SK-N-SH treated with all-trans-retinoic acid at 6 μM for 48 hours (cell line): Measurements from ENCODE around the gene TKTL1.

Experiments used
- ATAC-seq: fragments of 200-7000 bp; cut with Tn5 transposase; 3 replicates; pipeline ENCODE4 v1.9.1; 2020; ENCODE audit warnings: mild to moderate bottlenecking, moderate library complexity
- ARNTL ChIP-seq: fragments of 450-650 bp; formaldehyde crosslinking; IDR thresholded peaks from 2 replicates; pipeline ENCODE4 v1.5.0; 2020; ENCODE audit warnings: low read depth, mild to moderate bottlenecking, moderate library complexity, borderline replicate concordance
- BACH2 ChIP-seq: fragments of 250-450 bp; sonication (Bioruptor Pico); IDR thresholded peaks from 2 replicates; pipeline ENCODE4 v1.9.0; 2021; ENCODE audit warnings: mild to moderate bottlenecking, borderline replicate concordance
- CSDC2 ChIP-seq: fragments of 250-450 bp; sonication (Bioruptor Pico); IDR thresholded peaks from 2 replicates; pipeline ENCODE4 v1.5.0; 2020; ENCODE audit warnings: mild to moderate bottlenecking, moderate library complexity
- ESRRG ChIP-seq: fragments of 250-450 bp; sonication (Bioruptor Pico); IDR thresholded peaks from 2 replicates; pipeline ENCODE4 v1.6.1; 2021; ENCODE audit warnings: mild to moderate bottlenecking
- ISL1 ChIP-seq: fragments of 250-450 bp; sonication (Bioruptor Pico); IDR thresholded peaks from 2 replicates; pipeline ENCODE4 v2.1.2; 2022; ENCODE audit warnings: mild to moderate bottlenecking, moderate library complexity
- OSR1 ChIP-seq: fragments of 250-450 bp; sonication (Bioruptor Pico); IDR thresholded peaks from 2 replicates; pipeline ENCODE4 v1.8.0; 2022; ENCODE audit warnings: moderate library complexity, mild to moderate bottlenecking, inconsistent platforms
- PPARA ChIP-seq: fragments of 250-450 bp; sonication (Bioruptor Pico); IDR thresholded peaks from 2 replicates; pipeline ENCODE4 v1.5.0; 2020; ENCODE audit warnings: mild to moderate bottlenecking, borderline replicate concordance
- RARB ChIP-seq: fragments of 250-450 bp; sonication (Bioruptor Pico); IDR thresholded peaks from 2 replicates; pipeline ENCODE4 v1.8.0; 2021; ENCODE audit warnings: mild to moderate bottlenecking, moderate library complexity
- SNAI2 ChIP-seq: fragments of 250-450 bp; sonication (Bioruptor Pico); IDR thresholded peaks from 2 replicates; pipeline ENCODE4 v1.5.0; 2020; ENCODE audit warnings: mild to moderate bottlenecking, moderate library complexity
- TOX ChIP-seq: fragments of 250-450 bp; sonication (Bioruptor Pico); IDR thresholded peaks from 2 replicates; pipeline ENCODE4 v1.8.0; 2021; ENCODE audit warnings: mild to moderate bottlenecking, moderate library complexity, borderline replicate concordance
- ZC3H10 ChIP-seq: fragments of 250-450 bp; sonication (Bioruptor Pico); IDR thresholded peaks from 2 replicates; pipeline ENCODE4 v1.5.1; 2021; ENCODE audit warnings: mild to moderate bottlenecking, moderate library complexity
- ZFP3 ChIP-seq: fragments of 250-450 bp; sonication (Bioruptor Pico); IDR thresholded peaks from 2 replicates; pipeline ENCODE4 v1.5.0; 2020; ENCODE audit warnings: mild to moderate bottlenecking, moderate library complexity
- ZNF565 ChIP-seq: fragments of 450-650 bp; formaldehyde crosslinking; conservative IDR thresholded peaks from 2 replicates; pipeline ENCODE4 v1.5.0; 2020; ENCODE audit warnings: low read depth, mild to moderate bottlenecking, moderate library complexity
- ZNF70 ChIP-seq: fragments of 450-650 bp; formaldehyde crosslinking; IDR thresholded peaks from 2 replicates; pipeline ENCODE4 v1.5.0; 2020; ENCODE audit warnings: mild to moderate bottlenecking, moderate library complexity
- ZNF8 ChIP-seq: fragments of 450-650 bp; formaldehyde crosslinking; IDR thresholded peaks from 2 replicates; pipeline ENCODE4 v1.5.0; 2020; ENCODE audit warnings: mild to moderate bottlenecking, moderate library complexity
- TF ChIP-seq, protein P1 (sequence below): fragments of 250-450 bp; sonication (Bioruptor Pico); IDR thresholded peaks from 2 replicates; pipeline ENCODE4 v1.5.1; 2021; ENCODE audit warnings: mild to moderate bottlenecking, moderate library complexity
- TF ChIP-seq, protein P2 (sequence below): fragments of 250-450 bp; sonication (Bioruptor Pico); IDR thresholded peaks from 2 replicates; pipeline ENCODE4 v1.5.1; 2020; ENCODE audit warnings: low read depth, mild to moderate bottlenecking, moderate library complexity
- TF ChIP-seq, protein P3 (sequence below): fragments of 250-450 bp; sonication (Bioruptor Pico); IDR thresholded peaks from 2 replicates; pipeline ENCODE4 v1.8.0; 2021; ENCODE audit warnings: low read depth, mild to moderate bottlenecking, moderate library complexity, borderline replicate concordance
- TF ChIP-seq, protein P4 (sequence below): fragments of 250-450 bp; sonication (Bioruptor Pico); IDR thresholded peaks from 2 replicates; pipeline ENCODE4 v1.8.0; 2020; ENCODE audit warnings: mild to moderate bottlenecking, moderate library complexity, borderline replicate concordance
- TF ChIP-seq, protein P5 (sequence below): fragments of 250-450 bp; sonication (Bioruptor Pico); IDR thresholded peaks from 2 replicates; pipeline ENCODE4 v1.5.0; 2020; ENCODE audit warnings: mild to moderate bottlenecking, moderate library complexity

Gene TKTL1

DNA sequence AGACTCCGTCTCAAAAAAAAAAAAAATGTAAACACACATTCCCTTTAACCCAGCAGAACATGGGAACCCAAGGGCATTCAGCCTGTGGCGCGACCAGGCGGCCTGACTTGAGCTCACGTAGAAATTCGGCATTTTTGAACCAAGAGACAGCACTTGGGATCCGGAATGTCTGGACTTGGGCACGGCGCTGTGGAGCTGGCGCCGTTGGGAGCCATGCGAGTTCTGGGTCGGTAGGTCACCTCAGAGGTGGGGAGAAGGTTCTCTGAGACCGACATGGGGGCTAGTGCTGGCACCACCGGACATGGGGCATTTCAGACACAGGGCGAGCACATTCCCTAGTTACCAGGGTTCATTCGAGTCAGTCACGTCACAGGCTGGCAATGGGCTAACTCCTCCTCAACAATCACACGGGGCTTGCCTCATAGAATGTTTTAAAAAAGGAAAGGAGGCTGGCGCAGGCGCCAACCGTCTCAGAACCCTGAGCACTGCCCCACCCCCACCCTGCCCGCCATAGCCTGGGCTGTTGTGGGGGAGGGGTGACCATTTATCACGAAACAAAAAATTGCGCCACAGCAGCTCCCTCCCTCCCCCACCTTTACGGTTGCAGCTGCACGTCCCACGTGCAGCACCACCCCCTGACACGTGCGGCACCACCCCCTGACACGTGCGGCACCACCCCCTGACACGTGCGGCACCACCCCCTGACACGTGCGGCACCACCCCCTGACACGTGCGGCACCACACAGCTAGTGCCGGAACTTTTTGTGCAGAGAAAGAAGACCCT is 612 bp upstream of the TKTL1 start, which contains the start of gene TEX28:
Gene TEX28 (minus strand): TSS at position 334 of the 784 bp plus-strand sequence. CDS start 3,007 bp downstream, outside the sequence.
- no peak for ATAC-seq
- no peak for TF ChIP-seq PPARA (CRISPR knock-in tag)
- TF ChIP-seq CSDC2 (CRISPR knock-in tag) = no peak
- TF ChIP-seq, protein P1, sequence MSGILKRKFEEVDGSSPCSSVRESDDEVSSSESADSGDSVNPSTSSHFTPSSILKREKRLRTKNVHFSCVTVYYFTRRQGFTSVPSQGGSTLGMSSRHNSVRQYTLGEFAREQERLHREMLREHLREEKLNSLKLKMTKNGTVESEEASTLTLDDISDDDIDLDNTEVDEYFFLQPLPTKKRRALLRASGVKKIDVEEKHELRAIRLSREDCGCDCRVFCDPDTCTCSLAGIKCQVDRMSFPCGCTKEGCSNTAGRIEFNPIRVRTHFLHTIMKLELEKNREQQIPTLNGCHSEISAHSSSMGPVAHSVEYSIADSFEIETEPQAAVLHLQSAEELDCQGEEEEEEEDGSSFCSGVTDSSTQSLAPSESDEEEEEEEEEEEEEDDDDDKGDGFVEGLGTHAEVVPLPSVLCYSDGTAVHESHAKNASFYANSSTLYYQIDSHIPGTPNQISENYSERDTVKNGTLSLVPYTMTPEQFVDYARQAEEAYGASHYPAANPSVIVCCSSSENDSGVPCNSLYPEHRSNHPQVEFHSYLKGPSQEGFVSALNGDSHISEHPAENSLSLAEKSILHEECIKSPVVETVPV (CRISPR knock-in tag) = no peak
- TF ChIP-seq TOX (CRISPR knock-in tag) = no peak
- TF ChIP-seq ISL1 (CRISPR knock-in tag) = no peak
- no peak for TF ChIP-seq ZFP3

DNA sequence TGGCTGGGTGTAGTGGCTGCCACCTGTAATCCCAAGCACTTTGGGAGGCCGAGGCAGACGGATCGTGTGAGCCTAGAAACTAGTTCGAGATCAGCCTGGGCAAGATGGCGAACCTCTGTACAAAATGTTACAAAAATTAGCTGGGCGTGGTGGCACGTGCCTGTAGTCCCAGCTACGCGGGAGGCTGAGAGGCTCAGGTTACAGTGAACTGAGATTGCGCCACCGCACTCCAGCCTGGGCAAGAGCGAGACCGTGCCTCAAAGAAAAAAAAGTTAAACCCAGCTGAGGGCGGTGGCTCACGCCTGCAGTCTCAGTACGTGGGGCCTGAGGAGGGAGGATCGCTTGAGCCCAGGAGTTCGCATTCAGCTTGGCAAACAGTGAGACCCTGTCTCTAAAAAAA is 1.1 kb downstream of the TKTL1 start:
- no peak for TF ChIP-seq OSR1
- no peak for TF ChIP-seq BACH2 (CRISPR knock-in tag)
- no peak for TF ChIP-seq ZNF8 (CRISPR knock-in tag)
- TF ChIP-seq ARNTL = no peak
- TF ChIP-seq, protein P2, sequence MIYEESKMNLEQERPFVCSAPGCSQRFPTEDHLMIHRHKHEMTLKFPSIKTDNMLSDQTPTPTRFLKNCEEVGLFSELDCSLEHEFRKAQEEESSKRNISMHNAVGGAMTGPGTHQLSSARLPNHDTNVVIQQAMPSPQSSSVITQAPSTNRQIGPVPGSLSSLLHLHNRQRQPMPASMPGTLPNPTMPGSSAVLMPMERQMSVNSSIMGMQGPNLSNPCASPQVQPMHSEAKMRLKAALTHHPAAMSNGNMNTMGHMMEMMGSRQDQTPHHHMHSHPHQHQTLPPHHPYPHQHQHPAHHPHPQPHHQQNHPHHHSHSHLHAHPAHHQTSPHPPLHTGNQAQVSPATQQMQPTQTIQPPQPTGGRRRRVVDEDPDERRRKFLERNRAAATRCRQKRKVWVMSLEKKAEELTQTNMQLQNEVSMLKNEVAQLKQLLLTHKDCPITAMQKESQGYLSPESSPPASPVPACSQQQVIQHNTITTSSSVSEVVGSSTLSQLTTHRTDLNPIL = no peak
- no peak for TF ChIP-seq ISL1 (CRISPR knock-in tag)
- TF ChIP-seq ZNF70 (CRISPR knock-in tag) = no peak
- TF ChIP-seq ZC3H10 = no peak
- TF ChIP-seq, protein P1 (CRISPR knock-in tag) = no peak
- TF ChIP-seq, protein P3, sequence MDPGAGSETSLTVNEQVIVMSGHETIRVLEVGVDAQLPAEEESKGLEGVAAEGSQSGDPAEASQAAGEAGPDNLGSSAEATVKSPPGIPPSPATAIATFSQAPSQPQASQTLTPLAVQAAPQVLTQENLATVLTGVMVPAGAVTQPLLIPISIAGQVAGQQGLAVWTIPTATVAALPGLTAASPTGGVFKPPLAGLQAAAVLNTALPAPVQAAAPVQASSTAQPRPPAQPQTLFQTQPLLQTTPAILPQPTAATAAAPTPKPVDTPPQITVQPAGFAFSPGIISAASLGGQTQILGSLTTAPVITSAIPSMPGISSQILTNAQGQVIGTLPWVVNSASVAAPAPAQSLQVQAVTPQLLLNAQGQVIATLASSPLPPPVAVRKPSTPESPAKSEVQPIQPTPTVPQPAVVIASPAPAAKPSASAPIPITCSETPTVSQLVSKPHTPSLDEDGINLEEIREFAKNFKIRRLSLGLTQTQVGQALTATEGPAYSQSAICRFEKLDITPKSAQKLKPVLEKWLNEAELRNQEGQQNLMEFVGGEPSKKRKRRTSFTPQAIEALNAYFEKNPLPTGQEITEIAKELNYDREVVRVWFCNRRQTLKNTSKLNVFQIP (CRISPR knock-in tag) = no peak
- TF ChIP-seq, protein P4, sequence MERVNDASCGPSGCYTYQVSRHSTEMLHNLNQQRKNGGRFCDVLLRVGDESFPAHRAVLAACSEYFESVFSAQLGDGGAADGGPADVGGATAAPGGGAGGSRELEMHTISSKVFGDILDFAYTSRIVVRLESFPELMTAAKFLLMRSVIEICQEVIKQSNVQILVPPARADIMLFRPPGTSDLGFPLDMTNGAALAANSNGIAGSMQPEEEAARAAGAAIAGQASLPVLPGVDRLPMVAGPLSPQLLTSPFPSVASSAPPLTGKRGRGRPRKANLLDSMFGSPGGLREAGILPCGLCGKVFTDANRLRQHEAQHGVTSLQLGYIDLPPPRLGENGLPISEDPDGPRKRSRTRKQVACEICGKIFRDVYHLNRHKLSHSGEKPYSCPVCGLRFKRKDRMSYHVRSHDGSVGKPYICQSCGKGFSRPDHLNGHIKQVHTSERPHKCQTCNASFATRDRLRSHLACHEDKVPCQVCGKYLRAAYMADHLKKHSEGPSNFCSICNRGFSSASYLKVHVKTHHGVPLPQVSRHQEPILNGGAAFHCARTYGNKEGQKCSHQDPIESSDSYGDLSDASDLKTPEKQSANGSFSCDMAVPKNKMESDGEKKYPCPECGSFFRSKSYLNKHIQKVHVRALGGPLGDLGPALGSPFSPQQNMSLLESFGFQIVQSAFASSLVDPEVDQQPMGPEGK (CRISPR knock-in tag) = no peak
- TF ChIP-seq ZFP3 = no peak
- no peak for TF ChIP-seq PPARA (CRISPR knock-in tag)
- TF ChIP-seq ESRRG = no peak
- no peak for TF ChIP-seq SNAI2 (CRISPR knock-in tag)
- TF ChIP-seq TOX (CRISPR knock-in tag) = no peak
- TF ChIP-seq, protein P5, sequence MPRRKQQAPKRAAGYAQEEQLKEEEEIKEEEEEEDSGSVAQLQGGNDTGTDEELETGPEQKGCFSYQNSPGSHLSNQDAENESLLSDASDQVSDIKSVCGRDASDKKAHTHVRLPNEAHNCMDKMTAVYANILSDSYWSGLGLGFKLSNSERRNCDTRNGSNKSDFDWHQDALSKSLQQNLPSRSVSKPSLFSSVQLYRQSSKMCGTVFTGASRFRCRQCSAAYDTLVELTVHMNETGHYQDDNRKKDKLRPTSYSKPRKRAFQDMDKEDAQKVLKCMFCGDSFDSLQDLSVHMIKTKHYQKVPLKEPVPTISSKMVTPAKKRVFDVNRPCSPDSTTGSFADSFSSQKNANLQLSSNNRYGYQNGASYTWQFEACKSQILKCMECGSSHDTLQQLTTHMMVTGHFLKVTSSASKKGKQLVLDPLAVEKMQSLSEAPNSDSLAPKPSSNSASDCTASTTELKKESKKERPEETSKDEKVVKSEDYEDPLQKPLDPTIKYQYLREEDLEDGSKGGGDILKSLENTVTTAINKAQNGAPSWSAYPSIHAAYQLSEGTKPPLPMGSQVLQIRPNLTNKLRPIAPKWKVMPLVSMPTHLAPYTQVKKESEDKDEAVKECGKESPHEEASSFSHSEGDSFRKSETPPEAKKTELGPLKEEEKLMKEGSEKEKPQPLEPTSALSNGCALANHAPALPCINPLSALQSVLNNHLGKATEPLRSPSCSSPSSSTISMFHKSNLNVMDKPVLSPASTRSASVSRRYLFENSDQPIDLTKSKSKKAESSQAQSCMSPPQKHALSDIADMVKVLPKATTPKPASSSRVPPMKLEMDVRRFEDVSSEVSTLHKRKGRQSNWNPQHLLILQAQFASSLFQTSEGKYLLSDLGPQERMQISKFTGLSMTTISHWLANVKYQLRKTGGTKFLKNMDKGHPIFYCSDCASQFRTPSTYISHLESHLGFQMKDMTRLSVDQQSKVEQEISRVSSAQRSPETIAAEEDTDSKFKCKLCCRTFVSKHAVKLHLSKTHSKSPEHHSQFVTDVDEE (CRISPR knock-in tag) = no peak
- TF ChIP-seq RARB (CRISPR knock-in tag) = no peak
- no peak for TF ChIP-seq ZNF565
- TF ChIP-seq, all 23 proteins: peak for 0
- no peak for ATAC-seq
